Pericardium fibroblast (primary cell): Measurements from ENCODE around the gene GRPR. TPM values are rescaled to one million over a fixed set of nuclear protein-coding genes. Genes with fewer than 3 reads are reported as not detected.

Experiments
- total RNA-seq: library from RNA; depleted of rRNA; stranded (reverse); fragments of >200 nt; gene quantifications from 2 replicates; pipeline ENCODE4 v1.2.3, GENCODE V29; 2015

The GRPR gene
- total RNA-seq, result not detected in 2 replicates

DNA sequence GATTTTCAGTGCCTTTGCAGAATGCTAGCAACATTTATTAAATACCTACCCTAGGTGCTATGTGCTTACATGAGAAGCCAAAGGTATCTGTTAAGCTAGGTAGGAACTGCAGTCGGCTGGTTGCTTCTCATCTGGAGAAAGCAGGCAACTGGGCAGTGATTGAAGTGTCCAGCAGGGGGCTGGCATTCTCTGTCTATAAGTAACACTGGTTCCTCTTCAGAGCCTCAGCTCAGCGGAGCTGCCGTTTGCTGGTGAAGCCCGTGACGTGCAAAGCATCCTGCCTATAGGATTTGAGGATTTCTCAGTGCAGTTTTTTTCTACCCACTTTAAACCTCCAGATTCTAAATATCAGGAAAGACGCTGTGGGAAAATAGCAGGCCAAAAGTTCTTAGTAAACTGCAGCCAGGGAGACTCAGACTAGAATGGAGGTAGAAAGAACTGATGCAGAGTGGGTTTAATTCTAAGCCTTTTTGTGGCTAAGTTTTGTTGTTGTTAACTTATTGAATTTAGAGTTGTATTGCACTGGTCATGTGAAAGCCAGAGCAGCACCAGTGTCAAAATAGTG is at the start of gene GRPR:
Gene GRPR, plus strand, starts transcription at position 344 of the 565 bp plus-strand sequence. CDS start 389 bp downstream, outside the sequence.

DNA sequence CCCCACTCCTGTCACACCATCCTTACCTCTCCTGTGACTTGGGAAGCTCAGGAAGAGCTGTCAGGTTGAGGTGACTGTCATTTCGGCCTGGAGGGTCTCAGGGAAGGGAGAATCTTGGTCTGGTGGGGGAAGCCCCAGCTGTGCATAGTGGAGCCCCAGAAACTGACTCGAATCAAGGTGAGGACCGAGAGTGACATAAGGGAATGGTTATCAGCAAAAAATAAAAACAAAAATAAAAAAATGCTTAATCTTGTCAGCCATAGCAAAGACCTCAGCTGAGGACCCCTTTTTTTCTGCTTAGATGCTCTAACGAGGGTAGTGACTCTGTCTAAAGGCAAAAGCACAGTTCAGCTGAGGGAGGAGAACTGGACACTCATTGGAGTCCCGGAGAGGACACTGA is 43.8 kb downstream of the GRPR start, which contains the start of gene MAGEB17:
Gene MAGEB17, plus strand, starts transcription at position 301 of the 400 bp plus-strand sequence. CDS start 2,902 bp downstream, outside the sequence.

Other genes with a start within 250 kb of the GRPR start
- not detected in 2 replicates for gene MAGEB17, start 43.9 kb downstream of the GRPR start, total RNA-seq